Endometrium (tissue), 2 donors: ENCODE results near the gene SAP25.

Source experiments
- FAIRE-seq: peaks from 2 replicates; lab custom pipeline; 2012; peaks lifted over from hg19 to GRCh38; lab: Jason Lieb, UNC
- donor health status: control.
- donor health status: control.

SAP25 gene

GRCh38 chr7:100595188-100595587 is 21.5 kb upstream of the SAP25 start:
- no peak for FAIRE-seq

DNA sequence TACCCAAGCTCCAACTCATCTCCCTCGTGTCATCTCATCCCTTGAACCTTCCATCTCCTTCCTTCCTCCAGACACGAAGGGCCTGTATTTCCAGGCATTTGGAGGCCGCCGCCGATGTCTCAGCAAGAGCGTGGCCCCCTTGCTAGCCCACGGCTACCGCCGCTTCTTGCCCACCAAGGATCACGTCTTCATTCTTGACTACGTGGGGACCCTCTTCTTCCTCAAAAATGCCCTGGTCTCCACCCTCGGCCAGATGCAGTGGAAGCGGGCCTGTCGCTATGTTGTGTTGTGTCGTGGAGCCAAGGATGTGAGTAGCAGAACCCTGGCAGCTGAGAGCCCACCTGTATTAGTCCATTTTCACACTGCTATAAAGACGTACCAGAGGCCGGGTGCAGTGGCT is 17.9 kb upstream of the SAP25 start:
- no peak for FAIRE-seq

- no peak for FAIRE-seq
Measured at GRCh38 chr7:100590077-100590737, 16.5 kb upstream of the SAP25 start.

- FAIRE-seq, result no peak
Measured at GRCh38 chr7:100589341-100589947, 15.7 kb upstream of the SAP25 start.

- no peak for FAIRE-seq
Measured at GRCh38 chr7:100588438-100588837, 14.7 kb upstream of the SAP25 start.

- FAIRE-seq, result peak; percentile 100
Measured at GRCh38 chr7:100586266-100587025, 12.7 kb upstream of the SAP25 start, which contains the start of gene FBXO24. Gene FBXO24, plus strand, starts transcription at chr7:100586328. Its CDS starts 298 bp downstream, at chr7:100586626.

GRCh38 chr7:100585511-100586265 is 12.0 kb upstream of the SAP25 start, which contains the start of gene LRCH4:
Gene LRCH4, minus strand, starts transcription at chr7:100586129. Its CDS starts 29 bp downstream, at chr7:100586100.
- no peak for FAIRE-seq

GRCh38 chr7:100584683-100585510 is 11.2 kb upstream of the SAP25 start:
- FAIRE-seq, result no peak

GRCh38 chr7:100584054-100584682 is 10.5 kb upstream of the SAP25 start:
- no peak for FAIRE-seq

DNA sequence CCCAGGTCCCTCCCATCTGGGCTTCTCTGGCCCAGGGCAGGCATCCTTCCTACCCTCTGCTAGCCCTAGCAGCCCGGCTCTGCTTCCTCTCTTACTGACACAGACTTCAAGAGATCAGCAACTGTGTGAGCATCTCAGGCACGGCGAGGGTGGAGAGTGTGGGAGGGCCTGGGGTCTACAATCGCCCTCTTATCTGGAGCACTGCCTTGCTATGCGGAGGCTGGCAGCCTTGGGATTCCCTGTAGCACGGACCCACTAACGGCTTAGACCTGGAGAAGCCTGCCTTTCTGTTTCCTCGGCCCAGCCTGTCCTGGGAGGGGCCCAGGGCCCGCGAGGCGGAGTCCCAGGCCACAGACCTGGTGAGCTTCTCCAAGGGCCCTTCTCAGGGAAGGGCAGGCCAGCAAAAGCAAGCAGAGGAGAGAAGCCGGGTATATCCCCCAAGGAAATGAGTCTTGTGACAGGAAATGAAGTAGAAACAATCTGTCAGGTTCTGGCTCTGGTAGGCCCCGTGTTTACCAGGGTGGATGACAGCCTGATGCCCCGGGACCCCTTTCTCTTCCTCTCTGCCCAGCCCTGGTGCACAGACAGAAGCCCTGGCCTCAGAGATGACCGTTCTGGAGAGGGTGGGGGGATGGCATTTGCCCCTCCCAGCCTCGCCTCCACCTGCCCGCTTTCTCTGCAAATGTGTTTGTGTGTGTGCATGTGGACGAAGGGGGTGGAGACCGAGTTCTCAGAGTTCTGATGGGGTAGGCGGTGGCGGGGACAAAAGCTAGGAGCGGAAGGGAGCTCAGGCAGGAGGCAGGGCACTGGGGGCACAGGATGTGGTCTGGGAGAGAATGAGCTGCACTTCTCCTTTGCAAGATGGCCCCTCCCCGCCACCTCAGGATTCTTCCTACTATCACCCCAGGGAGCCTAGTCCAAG is 9.7 kb upstream of the SAP25 start:
- FAIRE-seq, result no peak

DNA sequence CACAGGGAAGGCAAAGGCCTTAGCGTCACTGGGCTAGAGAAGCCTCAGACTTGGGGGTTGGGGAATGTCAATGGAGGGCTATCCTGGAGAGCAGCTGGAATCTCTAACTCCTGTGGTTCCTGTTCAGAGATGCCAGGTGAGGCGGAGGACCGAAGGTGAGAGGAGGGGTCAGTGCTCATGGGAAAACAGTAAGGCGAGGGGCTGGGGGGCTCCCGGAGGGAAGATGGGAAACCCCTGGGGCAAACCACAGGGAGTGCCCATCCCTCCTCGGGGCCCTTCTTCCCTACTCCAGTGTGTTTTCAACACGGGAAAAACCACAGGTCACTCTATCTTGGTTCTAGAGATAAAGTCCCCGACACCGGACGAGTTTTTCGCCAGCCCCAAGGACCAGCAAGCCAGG is 8.9 kb upstream of the SAP25 start:
- FAIRE-seq, result no peak

DNA sequence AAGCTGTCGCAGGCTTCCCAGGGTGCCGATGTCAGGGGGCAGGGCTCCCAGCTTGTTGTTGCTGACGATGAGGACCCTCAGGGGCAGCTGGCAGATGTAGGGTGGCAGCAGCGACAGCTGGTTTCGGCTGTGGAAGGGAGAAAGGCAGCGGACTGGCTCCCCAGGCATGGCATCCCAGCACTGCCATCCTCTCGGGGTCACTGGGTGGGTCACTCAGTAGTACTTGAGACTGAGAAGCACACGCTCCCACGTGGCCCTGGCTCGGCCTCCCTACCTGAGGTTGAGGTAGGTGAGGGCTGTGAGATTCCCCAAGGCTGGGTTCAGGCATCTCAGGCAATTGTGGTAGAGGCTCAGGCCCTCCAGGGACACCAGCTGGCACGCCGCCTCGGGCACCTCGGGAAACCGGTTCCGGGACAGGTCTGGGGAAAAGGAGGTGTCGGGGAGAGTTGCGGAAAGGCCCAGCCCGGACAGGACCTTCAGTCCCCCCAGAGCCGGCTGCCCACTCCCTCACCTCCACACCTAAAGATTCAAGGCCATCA is 8.4 kb upstream of the SAP25 start:
- no peak for FAIRE-seq

GRCh38 chr7:100580466-100581283 is 7.0 kb upstream of the SAP25 start:
- FAIRE-seq, result peak; percentile 35

- no peak for FAIRE-seq
Measured at GRCh38 chr7:100578246-100579183, 4.8 kb upstream of the SAP25 start.

DNA sequence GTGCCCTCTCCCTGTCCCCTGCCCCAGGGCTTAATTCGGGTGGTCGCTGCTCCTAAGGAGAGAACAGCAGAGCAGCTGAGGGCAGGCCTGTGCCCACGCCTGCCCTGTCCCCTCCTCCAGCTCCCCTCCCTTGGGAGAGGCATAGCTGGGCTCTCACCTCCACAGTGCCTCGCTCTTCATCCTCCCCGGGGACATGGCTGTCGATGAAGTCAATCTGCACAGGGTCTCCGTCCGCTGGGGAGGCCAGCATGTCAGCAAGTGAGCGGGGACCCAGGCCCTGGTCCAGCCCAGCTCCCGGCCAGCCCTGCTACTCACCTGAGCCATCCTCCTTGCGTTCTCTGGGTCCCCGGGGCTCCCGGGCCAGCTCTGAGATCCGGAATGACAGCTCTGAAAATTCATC is 3.8 kb upstream of the SAP25 start:
- FAIRE-seq, result no peak

- no peak for FAIRE-seq
Measured at GRCh38 chr7:100577103-100577502, 3.4 kb upstream of the SAP25 start.

DNA sequence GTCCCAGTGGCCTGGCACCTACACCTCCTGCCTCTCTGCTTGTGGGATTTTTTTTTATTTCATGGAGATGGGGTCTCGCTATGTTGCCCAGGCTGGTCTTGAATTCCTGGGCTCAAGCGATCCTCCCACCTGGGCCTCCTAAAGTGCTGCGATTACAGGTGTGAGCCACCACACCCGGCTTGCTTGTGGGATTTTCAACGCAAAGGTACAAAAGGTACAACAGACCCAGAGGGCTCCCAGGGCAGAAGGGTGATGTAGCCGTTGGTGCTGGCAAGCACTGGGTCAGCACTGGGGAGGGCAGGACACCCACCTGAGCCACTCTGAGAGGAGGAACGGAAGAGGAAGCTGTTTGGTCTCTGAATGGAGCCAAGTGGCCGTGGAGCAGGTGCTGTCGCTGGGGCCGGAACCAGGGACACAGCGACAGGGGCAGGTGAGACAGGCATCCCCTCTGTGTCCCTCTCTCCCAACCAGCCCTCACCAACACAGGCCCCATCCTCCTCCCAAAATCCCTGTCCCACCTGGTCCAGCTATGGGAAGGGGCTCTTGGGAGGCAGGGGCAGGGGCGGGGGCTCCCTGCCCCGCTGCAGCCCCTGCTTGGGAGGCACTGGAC is 2.8 kb upstream of the SAP25 start:
- FAIRE-seq, result no peak
